GM12873 (cell line): ENCODE results near the gene CDKL1.

Experiments
- TF ChIP-seq, protein P1 (sequence below): IDR thresholded peaks from 2 replicates; pipeline ENCODE4 v1.5.1; 2012; ENCODE audit warnings: low read depth, mild to moderate bottlenecking, moderate library complexity, low read length, control low read depth; ENCODE audit not compliant: insufficient read depth; ENCODE audit errors: missing control alignments

CDKL1 gene

GRCh38 chr14:50353126-50353525, 43.6 kb downstream of the CDKL1 start:
- TF ChIP-seq, protein P1, sequence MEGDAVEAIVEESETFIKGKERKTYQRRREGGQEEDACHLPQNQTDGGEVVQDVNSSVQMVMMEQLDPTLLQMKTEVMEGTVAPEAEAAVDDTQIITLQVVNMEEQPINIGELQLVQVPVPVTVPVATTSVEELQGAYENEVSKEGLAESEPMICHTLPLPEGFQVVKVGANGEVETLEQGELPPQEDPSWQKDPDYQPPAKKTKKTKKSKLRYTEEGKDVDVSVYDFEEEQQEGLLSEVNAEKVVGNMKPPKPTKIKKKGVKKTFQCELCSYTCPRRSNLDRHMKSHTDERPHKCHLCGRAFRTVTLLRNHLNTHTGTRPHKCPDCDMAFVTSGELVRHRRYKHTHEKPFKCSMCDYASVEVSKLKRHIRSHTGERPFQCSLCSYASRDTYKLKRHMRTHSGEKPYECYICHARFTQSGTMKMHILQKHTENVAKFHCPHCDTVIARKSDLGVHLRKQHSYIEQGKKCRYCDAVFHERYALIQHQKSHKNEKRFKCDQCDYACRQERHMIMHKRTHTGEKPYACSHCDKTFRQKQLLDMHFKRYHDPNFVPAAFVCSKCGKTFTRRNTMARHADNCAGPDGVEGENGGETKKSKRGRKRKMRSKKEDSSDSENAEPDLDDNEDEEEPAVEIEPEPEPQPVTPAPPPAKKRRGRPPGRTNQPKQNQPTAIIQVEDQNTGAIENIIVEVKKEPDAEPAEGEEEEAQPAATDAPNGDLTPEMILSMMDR: no peak

GRCh38 chr14:50352584-50352983, 44.1 kb downstream of the CDKL1 start:
- TF ChIP-seq, protein P1: no peak

DNA sequence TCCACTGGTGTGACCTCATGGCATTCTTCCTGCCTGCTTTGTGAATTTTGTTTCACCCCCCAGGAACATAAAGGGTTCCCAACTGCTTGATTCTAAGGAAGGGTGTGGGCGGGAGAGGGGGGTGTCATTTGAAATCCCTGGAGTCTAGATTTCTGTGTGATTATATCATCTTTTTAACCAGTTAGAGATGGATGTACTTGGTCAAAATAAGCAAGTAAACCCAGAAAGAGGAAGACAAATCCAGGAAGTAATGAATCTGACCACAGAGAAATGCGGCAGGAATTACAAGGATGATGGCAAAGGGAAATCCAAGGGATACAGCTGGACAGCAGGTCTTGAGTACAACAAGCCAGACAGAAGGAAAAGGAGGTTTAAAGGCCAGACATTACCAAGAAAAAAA, 45.7 kb downstream of the CDKL1 start:
- TF ChIP-seq, protein P1: no peak

- TF ChIP-seq, protein P1: no peak
Observed at GRCh38 chr14:50348933-50349332, 47.7 kb downstream of the CDKL1 start.

DNA sequence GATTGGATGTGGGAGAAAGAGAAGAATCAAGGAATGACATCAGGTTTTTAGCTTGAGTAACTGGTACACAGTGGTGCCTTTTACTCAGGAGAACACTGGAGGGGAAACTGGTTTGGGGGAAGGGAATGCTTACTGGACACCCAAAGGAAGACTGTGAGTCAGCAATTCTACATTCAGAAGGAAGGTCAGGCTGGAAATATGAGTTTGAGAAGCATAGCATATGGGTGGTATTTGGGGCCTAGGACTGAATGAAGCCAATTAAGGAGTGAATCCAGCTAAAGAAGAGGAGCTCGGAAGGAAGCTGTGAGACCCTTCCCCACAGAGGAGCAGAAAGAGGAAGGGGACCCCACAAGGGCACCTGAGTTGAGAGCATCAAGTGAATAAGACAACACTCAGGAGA, 49.2 kb downstream of the CDKL1 start:
- TF ChIP-seq, protein P1: no peak

- TF ChIP-seq, protein P1: no peak
Observed at GRCh38 chr14:50345846-50346422, 50.7 kb downstream of the CDKL1 start.

GRCh38 chr14:50344876-50345563, 51.7 kb downstream of the CDKL1 start:
- TF ChIP-seq, protein P1: no peak
